Measurements from ENCODE around the gene PPP2R5D. TPM values are rescaled to one million over a fixed set of nuclear protein-coding genes. Genes with fewer than 3 reads are reported as not detected.

Gene PPP2R5D
- total RNA-seq, 1 experiment from 2014 or later, result 53.5 TPM

DNA sequence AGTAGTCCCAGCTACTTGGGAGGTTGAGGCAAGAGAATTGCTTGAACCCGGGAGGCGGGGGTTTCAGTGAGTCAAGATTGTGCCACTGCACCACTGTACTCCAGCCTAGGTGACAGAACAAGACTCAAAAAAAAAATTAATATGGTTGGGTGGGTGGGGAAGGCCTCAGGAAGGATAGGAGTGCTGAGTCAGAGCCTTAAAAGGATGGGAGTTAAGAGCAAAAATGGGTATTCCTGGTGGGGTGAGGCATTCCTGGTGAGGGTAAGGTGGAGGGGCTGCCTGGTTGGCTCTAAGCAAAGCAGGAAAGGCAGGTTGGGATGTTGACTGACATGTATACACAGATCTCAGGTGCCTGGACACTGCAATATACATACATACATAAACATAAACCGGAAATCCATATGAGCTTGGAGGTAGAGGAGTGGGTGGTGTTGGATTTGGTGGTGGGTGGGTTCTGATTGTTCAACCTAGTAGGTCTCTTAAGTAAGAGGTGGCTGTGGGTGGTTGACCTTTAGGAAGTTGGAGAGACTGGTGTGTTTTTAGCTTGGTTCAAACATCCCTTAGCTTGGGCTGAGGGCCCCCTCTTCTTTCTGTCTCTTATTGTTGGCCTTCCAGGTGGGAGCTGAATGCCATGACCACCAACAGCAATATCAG, 35.8 kb downstream of the PPP2R5D start:
- Histone ChIP-seq H2BK15ac (ENCODE audit: low read depth, low read length) (no peak overlapping the region), H3K27ac (ENCODE audit: insufficient read length, low read depth, low read length) (no peak overlapping the region), H3K23ac (ENCODE audit: insufficient read length, low read depth, low read length) (no peak overlapping the region), H2BK12ac (ENCODE audit: insufficient read length, low read depth, low read length) (no peak overlapping the region), H3T11ph (ENCODE audit: low read length) (no peak overlapping the region), H2BK5ac (ENCODE audit: insufficient read length, low read length) (no peak overlapping the region), H3K9ac (ENCODE audit: extremely low read depth, insufficient read length, low read length) (no peak overlapping the region), H3K27me3 (ENCODE audit: insufficient read depth, low read length) (no peaks in the 10 kb centered on the region), H2BK120ac (ENCODE audit: low read depth, low read length, poor library complexity, severe bottlenecking) (no peak overlapping the region), H4K91ac (ENCODE audit: insufficient read length, low read depth, low read length) (no peak overlapping the region), H3K23me2 (ENCODE audit: insufficient read length, low read depth, low read length, poor library complexity, severe bottlenecking) (peaks cover 7% of the 10 kb centered on the region), H2BK20ac (ENCODE audit: low read depth, low read length, poor library complexity, severe bottlenecking) (no peak overlapping the region), H3K4ac (ENCODE audit: low read depth, low read length) (no peak overlapping the region), H4K8ac (replicated peaks; ENCODE audit: insufficient read length, low read depth, low read length) (no peak overlapping the region), H3K79me2 (ENCODE audit: insufficient read depth, low read length) (peaks cover 4% of the 10 kb centered on the region; the same call in 1 of the 2 replicates), H3K9me3 (ENCODE audit: control insufficient read depth, low read depth, low read length) (no peaks in the 10 kb centered on the region), H3K14ac (ENCODE audit: insufficient read depth, low read length) (no peak overlapping the region), H3K4me2 (ENCODE audit: insufficient read depth, insufficient read length, low read length) (peak overlapping the region; percentile 75), H3K4me1 (ENCODE audit: insufficient read depth, low read length) (no peaks in the 10 kb centered on the region), H4K5ac (ENCODE audit: insufficient read length, low read depth, low read length) (no peak overlapping the region), H4K20me1 (ENCODE audit: control insufficient read depth, insufficient read depth, insufficient read length) (no peaks in the 10 kb centered on the region), H3K18ac (ENCODE audit: insufficient read length, low read depth, low read length) (no peak overlapping the region), H3K79me1 (ENCODE audit: insufficient read depth, low read depth, low read length, poor library complexity, severe bottlenecking) (peaks cover 7% of the 10 kb centered on the region), H3K56ac (ENCODE audit: insufficient read length, low read depth, low read length) (no peak overlapping the region), H2AFZ (ENCODE audit: low read length) (no peak overlapping the region), H2AK5ac (ENCODE audit: insufficient read length, low read length) (no peak overlapping the region)
- TF ChIP-seq CTCF (conservative IDR thresholded peaks at IDR 0.05), result no peak
- Mint-ChIP-seq H3K4me3 (peak overlapping the region in 1 of 2 experiments; percentile 84; a peak in 2 of 5 replicates), H3K36me3 (ENCODE audit: insufficient read depth in 1 of 3, low read depth in 3 of 3) (peaks cover 26 to 53% (median 51%) of the 10 kb centered on the region in 3 experiments), H3K4me1 (peaks cover 6 to 21% of the 10 kb centered on the region in 2 experiments), H3K9me3 (no peaks in the 10 kb centered on the region), H3K27me3 (ENCODE audit: low read depth) (no peaks in the 10 kb centered on the region), H3K27ac (peak overlapping the region in 2 of 3 experiments; percentile 78 to 80; a peak in 4 of 7 replicates)
- no peak for DNase-seq
- WGBS (ENCODE audit: extremely low coverage, insufficient read length, low lambda C conversion rate), result no CpG with 5 or more reads among the region's 3 CpGs

Measured in H9 (cell line).